CD4-positive, alpha-beta T cell (primary cell): ENCODE data around the gene TLE6. TPM values are rescaled to one million over a fixed set of nuclear protein-coding genes. Genes with fewer than 3 reads are reported as not detected.

Source experiments
- ATAC-seq: fragments of 200-7000 bp; cut with Tn5 transposase; one replicate; pipeline ENCODE4 v1.10.0; 2022; ENCODE audit warnings: mild to moderate bottlenecking; ENCODE audit not compliant: poor library complexity
- CTCF ChIA-PET: fragments of 350-600 bp; sonication (Branson Sonifier 250); formaldehyde crosslinking; loops from one replicate; lab custom pipeline; 2021; ENCODE audit warnings: antibody characterized with exemption, inconsistent platforms; lab: Charles Lee
- POLR2A ChIA-PET: fragments of 350-600 bp; sonication (Branson Sonifier 250); formaldehyde crosslinking; loops from one replicate; lab custom pipeline; 2021; ENCODE audit warnings: antibody characterized with exemption, inconsistent platforms; lab: Charles Lee
- DNase-seq, 14 experiments: peaks; one replicate each; pipeline ENCODE4 v3.0.0-alpha.2; 2013 to 2020; ENCODE audit warnings: mixed read lengths in 2 of 14
- H3K27ac ChIP-seq, 2 donors: one replicate each; pipeline versions ENCODE4 v1.5.1 to v1.7.0; 2013; ENCODE audit warnings: low read length in 2 of 2, low read depth in 1 of 2, mild to moderate bottlenecking in 1 of 2
- H3K27me3 ChIP-seq, 2 experiments: 1 replicate in 1 of 2; 2 replicates in 1 of 2; pipeline versions ENCODE4 v1.6.1 to v1.7.0; 2013; ENCODE audit warnings: low read length in 2 of 2, control low read depth in 1 of 2, mild to moderate bottlenecking in 1 of 2, moderate library complexity in 1 of 2; ENCODE audit not compliant: insufficient read depth in 2 of 2, control insufficient read depth in 1 of 2
- H3K36me3 ChIP-seq: one replicate; pipeline ENCODE4 v1.6.1; 2013; ENCODE audit warnings: low read length, control low read depth; ENCODE audit not compliant: insufficient read depth
- H3K4me1 ChIP-seq: one replicate; pipeline ENCODE4 v1.6.1; 2013; ENCODE audit warnings: low read length, control low read depth; ENCODE audit not compliant: insufficient read depth
- H3K4me3 ChIP-seq: one replicate; pipeline ENCODE4 v1.5.1; 2013; ENCODE audit warnings: mild to moderate bottlenecking, low read length, moderate library complexity
- H3K9me3 ChIP-seq, 2 experiments: 1 replicate in 1 of 2; 2 replicates in 1 of 2; pipeline versions ENCODE4 v1.6.1 to v1.7.0; 2013; ENCODE audit warnings: low read length in 2 of 2, mild to moderate bottlenecking in 2 of 2, control low read depth in 1 of 2, moderate library complexity in 1 of 2; ENCODE audit not compliant: control insufficient read depth in 1 of 2, insufficient read depth in 1 of 2
- H3K27ac Mint-ChIP-seq: one replicate; pipeline ENCODE4 v1.8.0; 2020; ENCODE audit warnings: mixed read lengths
- H3K27me3 Mint-ChIP-seq: one replicate; pipeline ENCODE4 v1.8.0; 2021; ENCODE audit warnings: mixed read lengths
- H3K36me3 Mint-ChIP-seq: one replicate; pipeline ENCODE4 v1.8.0; 2021; ENCODE audit warnings: low read depth, mixed read lengths
- H3K4me1 Mint-ChIP-seq: one replicate; pipeline ENCODE4 v1.8.0; 2021; ENCODE audit warnings: low read depth, mixed read lengths
- H3K4me3 Mint-ChIP-seq: one replicate; pipeline ENCODE4 v1.8.0; 2020; ENCODE audit warnings: mild to moderate bottlenecking, mixed read lengths
- H3K9me3 Mint-ChIP-seq: one replicate; pipeline ENCODE4 v1.8.0; 2020; ENCODE audit warnings: mixed read lengths
- CTCF ChIP-seq: fragments of 200-600 bp; IDR thresholded peaks from one replicate; pipeline ENCODE4 v1.8.0; 2022; ENCODE audit warnings: antibody characterized with exemption, mild to moderate bottlenecking
- intact Hi-C, 2 experiments: fragments of 100-400 bp; cut with DNase I in 1 of 2; cut with micrococcal nuclease in 1 of 2; formaldehyde crosslinking; loops; one replicate each; pipeline versions ENCODE4 v1.15.1 to v1.9.0; 2023 to 2025; cut with DNase I, micrococcal nuclease
- total RNA-seq, 174 experiments: library from RNA in 2 of 174; stranded (reverse) in 2 of 174; gene quantifications; one replicate each; pipeline ENCODE4 v1.2.3 and lab custom pipeline; 2021 to 2026

TLE6 gene
- total RNA-seq, 2 experiments from 2014 or later, result not detected

- H3K9me3 Mint-ChIP-seq, result no peaks in the 10 kb centered on the region
- Histone ChIP-seq H3K27ac (no peak overlapping the region), H3K4me3 (no peak overlapping the region), H3K27me3 (no peaks in the 10 kb centered on the region), H3K4me1 (no peaks in the 10 kb centered on the region), H3K9me3 (peaks cover 0 to 5% of the 10 kb centered on the region in 2 experiments), H3K36me3 (no peaks in the 10 kb centered on the region)
- H3K36me3 Mint-ChIP-seq, result peaks cover 17% of the 10 kb centered on the region
- ChIA-PET POLR2A (no interaction called here), CTCF (interaction anchor here (0.9 kb wide), 1 partner anchor 114 kb away, joined by 3 read pairs; no protein-coding TSS in a partner anchor)
- H3K4me1 Mint-ChIP-seq, result no peaks in the 10 kb centered on the region
- intact Hi-C loops, result no loop called here
- H3K27me3 Mint-ChIP-seq, result no peaks in the 10 kb centered on the region
- no peak for DNase-seq
- no peak overlapping the region for H3K4me3 Mint-ChIP-seq
- no peak for TF ChIP-seq CTCF
- no peak for ATAC-seq
- H3K27ac Mint-ChIP-seq, result no peak overlapping the region
These were observed 17.3 kb downstream of the TLE6 start for GRCh38 chr19:2994588-2995131.

GRCh38 chr19:2997720-2998119 is 20.4 kb downstream of the TLE6 start:
- Histone ChIP-seq H3K4me3 (no peak overlapping the region), H3K36me3 (peaks cover 2% of the 10 kb centered on the region), H3K9me3 (peaks cover 0 to 5% of the 10 kb centered on the region in 2 experiments), H3K27me3 (no peaks in the 10 kb centered on the region), H3K27ac (no peak overlapping the region), H3K4me1 (no peaks in the 10 kb centered on the region)
- peaks cover 21% of the 10 kb centered on the region for H3K36me3 Mint-ChIP-seq
- intact Hi-C loops, result no loop called here
- ChIA-PET CTCF (no interaction called here), POLR2A (no interaction called here)
- H3K27ac Mint-ChIP-seq, result no peak overlapping the region
- no peak overlapping the region for H3K4me3 Mint-ChIP-seq
- no peak for DNase-seq
- ATAC-seq, result no peak
- no peak for TF ChIP-seq CTCF
- H3K4me1 Mint-ChIP-seq, result no peaks in the 10 kb centered on the region
- no peaks in the 10 kb centered on the region for H3K9me3 Mint-ChIP-seq
- H3K27me3 Mint-ChIP-seq, result no peaks in the 10 kb centered on the region

DNA sequence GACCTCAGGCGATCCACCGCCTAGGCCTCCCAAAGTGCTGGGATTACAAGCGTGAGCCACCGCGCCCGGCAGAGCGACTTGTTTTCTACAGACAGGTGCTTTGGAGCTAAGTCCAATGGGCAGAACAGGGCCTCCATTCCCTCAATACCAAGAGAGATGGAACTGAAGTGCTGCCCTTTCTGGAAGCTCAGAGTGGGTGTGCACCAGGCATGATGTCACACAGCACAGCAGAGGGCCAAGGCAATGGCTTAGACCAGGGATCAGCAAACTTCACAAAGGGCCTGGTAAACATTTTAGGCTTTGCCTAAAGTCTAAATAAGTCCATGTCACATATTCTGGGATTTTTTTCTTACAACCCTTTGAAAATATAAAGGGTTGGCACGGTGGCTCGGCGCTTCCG is 21.3 kb downstream of the TLE6 start:
- ChIA-PET CTCF (no interaction called here), POLR2A (no interaction called here)
- Histone ChIP-seq H3K27me3 (no peaks in the 10 kb centered on the region), H3K4me3 (no peak overlapping the region), H3K9me3 (peaks cover 0 to 5% of the 10 kb centered on the region in 2 experiments), H3K27ac (no peak overlapping the region), H3K4me1 (no peaks in the 10 kb centered on the region), H3K36me3 (peaks cover 2% of the 10 kb centered on the region)
- Mint-ChIP-seq H3K27ac (no peak overlapping the region), H3K27me3 (no peaks in the 10 kb centered on the region), H3K9me3 (no peaks in the 10 kb centered on the region), H3K36me3 (peaks cover 21% of the 10 kb centered on the region), H3K4me1 (no peaks in the 10 kb centered on the region), H3K4me3 (no peak overlapping the region)
- ATAC-seq (no peak), DNase-seq (no peak)
- intact Hi-C loops, result no loop called here
- no peak for TF ChIP-seq CTCF
